Measurements from ENCODE around the gene CDH5.

CDH5 gene

GRCh38 chr16:66354034-66354909 is 12.2 kb upstream of the CDH5 start:
- DNase-seq: no peak

- DNase-seq: no peak
Measured at GRCh38 chr16:66355526-66355925, 11.0 kb upstream of the CDH5 start.

- DNase-seq: peak; percentile 19
Measured at GRCh38 chr16:66357523-66357928, 9.0 kb upstream of the CDH5 start.

GRCh38 chr16:66358231-66358630 is 8.3 kb upstream of the CDH5 start:
- DNase-seq: no peak

GRCh38 chr16:66359012-66359411 is 7.5 kb upstream of the CDH5 start:
- no peak for DNase-seq

- DNase-seq: no peak
Measured at GRCh38 chr16:66359811-66360608, 6.5 kb upstream of the CDH5 start.

GRCh38 chr16:66360624-66361324 is 5.7 kb upstream of the CDH5 start:
- no peak for DNase-seq

- no peak for DNase-seq
Measured at GRCh38 chr16:66361604-66362135, 4.8 kb upstream of the CDH5 start.

- DNase-seq: no peak
Measured at GRCh38 chr16:66363211-66363777, 3.2 kb upstream of the CDH5 start.

GRCh38 chr16:66364117-66364958 is 2.2 kb upstream of the CDH5 start:
- DNase-seq: no peak

- DNase-seq: no peak
Measured at GRCh38 chr16:66364959-66365306, 1.6 kb upstream of the CDH5 start.

- DNase-seq: no peak
Measured at GRCh38 chr16:66365651-66366050, 840 bp upstream of the CDH5 start.

- DNase-seq: no peak
Measured at GRCh38 chr16:66367968-66368891, 1.7 kb downstream of the CDH5 start.

GRCh38 chr16:66369055-66369592 is 2.6 kb downstream of the CDH5 start:
- no peak for DNase-seq

GRCh38 chr16:66370786-66371684 is 4.5 kb downstream of the CDH5 start:
- DNase-seq: no peak

GRCh38 chr16:66372078-66372897 is 5.8 kb downstream of the CDH5 start:
- DNase-seq: no peak

- DNase-seq: no peak
Measured at GRCh38 chr16:66372898-66373155, 6.3 kb downstream of the CDH5 start.

- no peak for DNase-seq
Measured at GRCh38 chr16:66373667-66374066, 7.2 kb downstream of the CDH5 start.

GRCh38 chr16:66374176-66374575 is 7.7 kb downstream of the CDH5 start:
- DNase-seq: no peak

Data from NCI-H1105 treated with DMSO at 0.1 percent for 48 hours (cell line).